Hepatocyte (in vitro differentiated cells): ENCODE data around the gene ARHGAP26. TPM values are rescaled to one million over a fixed set of nuclear protein-coding genes. Genes with fewer than 3 reads are reported as not detected.
A peak's percentile ranks its signal among the peaks of the same experiment; 100 is the strongest.

ENCODE experiments used
- DNase-seq: peaks from one replicate; pipeline ENCODE4 v3.0.0-alpha.2; 2016; ENCODE audit warnings: low spot score
- H2AFZ ChIP-seq: fragments of 200-600 bp; sonication (generic); 2 replicates; pipeline ENCODE4 v1.6.0; 2016; ENCODE audit warnings: antibody characterized with exemption, mild to moderate bottlenecking
- H3K27ac ChIP-seq: fragments of 200-600 bp; sonication (generic); 2 replicates; pipeline ENCODE4 v1.5.1; 2016; ENCODE audit warnings: mild to moderate bottlenecking
- H3K27me3 ChIP-seq: fragments of 200-600 bp; sonication (generic); 2 replicates; pipeline ENCODE4 v1.6.1; 2016
- H3K36me3 ChIP-seq: fragments of 200-600 bp; sonication (generic); replicated peaks from 2 replicates; pipeline ENCODE4 v1.5.1; 2016; ENCODE audit warnings: low read depth; ENCODE audit not compliant: insufficient read depth
- H3K4me1 ChIP-seq: fragments of 200-600 bp; sonication (generic); 2 replicates; pipeline ENCODE4 v1.5.1; 2016; ENCODE audit warnings: mild to moderate bottlenecking, moderate library complexity; ENCODE audit not compliant: insufficient read depth
- H3K4me2 ChIP-seq: fragments of 200-600 bp; sonication (generic); 2 replicates; pipeline ENCODE4 v1.6.0; 2016
- H3K4me3 ChIP-seq: fragments of 200-600 bp; sonication (generic); 2 replicates; pipeline ENCODE4 v1.5.1; 2016; ENCODE audit warnings: mild to moderate bottlenecking
- H3K79me2 ChIP-seq: fragments of 200-600 bp; sonication (generic); 2 replicates; pipeline ENCODE4 v1.6.0; 2017; ENCODE audit warnings: mild to moderate bottlenecking
- H3K9me2 ChIP-seq: fragments of 200-600 bp; sonication (generic); replicated peaks from 2 replicates; pipeline ENCODE4 v1.6.0; 2017; ENCODE audit warnings: mild to moderate bottlenecking; ENCODE audit not compliant: insufficient read depth
- H3K9me3 ChIP-seq: fragments of 200-600 bp; sonication (generic); 2 replicates; pipeline ENCODE4 v1.5.1; 2016; ENCODE audit warnings: low read depth, mild to moderate bottlenecking
- H4K20me1 ChIP-seq: fragments of 200-600 bp; sonication (generic); 2 replicates; pipeline ENCODE4 v1.6.0; 2016; ENCODE audit warnings: mild to moderate bottlenecking; ENCODE audit not compliant: insufficient read depth, poor library complexity, severe bottlenecking
- CTCF ChIP-seq: fragments of 200-600 bp; sonication (generic); IDR thresholded peaks from 2 replicates; pipeline ENCODE4 v1.5.1; 2016; ENCODE audit warnings: antibody characterized with exemption, mild to moderate bottlenecking; ENCODE audit not compliant: poor library complexity
- EZH2 ChIP-seq: fragments of 200-600 bp; sonication (generic); IDR thresholded peaks from 2 replicates; pipeline ENCODE4 v1.6.1; 2016; ENCODE audit warnings: antibody characterized with exemption, mild to moderate bottlenecking, borderline replicate concordance
- EZH2phosphoT487 ChIP-seq: fragments of 200-600 bp; sonication (generic); IDR thresholded peaks from one replicate; pipeline ENCODE4 v1.6.1; 2018; ENCODE audit warnings: antibody characterized with exemption, mild to moderate bottlenecking, low read depth, moderate library complexity; ENCODE audit not compliant: unreplicated experiment, severe bottlenecking
- WGBS: methylation state at CpG from one replicate; pipeline ENCODE4 v1.1.6; 2016; ENCODE audit warnings: low lambda C conversion rate; ENCODE audit errors: missing lambda C conversion rate; 5-methylcytosine and 5-hydroxymethylcytosine counted together
- polyA plus RNA-seq: library from polyadenylated mRNA; unstranded; fragments of >200 nt; fragmentation: Nextera tagmentation; extraction: Ambion mirVana; gene quantifications from 2 replicates; pipeline ENCODE4 v1.2.1, GENCODE V29; 2016
- total RNA-seq: library from RNA; depleted of rRNA; stranded (reverse); fragments of >200 nt; gene quantifications from 2 replicates; pipeline ENCODE4 v1.2.3, GENCODE V29; 2014

ARHGAP26 gene
- total and polyA plus RNA-seq, 2 experiments from 2014 or later = 16.5 to 19.8 TPM

DNA sequence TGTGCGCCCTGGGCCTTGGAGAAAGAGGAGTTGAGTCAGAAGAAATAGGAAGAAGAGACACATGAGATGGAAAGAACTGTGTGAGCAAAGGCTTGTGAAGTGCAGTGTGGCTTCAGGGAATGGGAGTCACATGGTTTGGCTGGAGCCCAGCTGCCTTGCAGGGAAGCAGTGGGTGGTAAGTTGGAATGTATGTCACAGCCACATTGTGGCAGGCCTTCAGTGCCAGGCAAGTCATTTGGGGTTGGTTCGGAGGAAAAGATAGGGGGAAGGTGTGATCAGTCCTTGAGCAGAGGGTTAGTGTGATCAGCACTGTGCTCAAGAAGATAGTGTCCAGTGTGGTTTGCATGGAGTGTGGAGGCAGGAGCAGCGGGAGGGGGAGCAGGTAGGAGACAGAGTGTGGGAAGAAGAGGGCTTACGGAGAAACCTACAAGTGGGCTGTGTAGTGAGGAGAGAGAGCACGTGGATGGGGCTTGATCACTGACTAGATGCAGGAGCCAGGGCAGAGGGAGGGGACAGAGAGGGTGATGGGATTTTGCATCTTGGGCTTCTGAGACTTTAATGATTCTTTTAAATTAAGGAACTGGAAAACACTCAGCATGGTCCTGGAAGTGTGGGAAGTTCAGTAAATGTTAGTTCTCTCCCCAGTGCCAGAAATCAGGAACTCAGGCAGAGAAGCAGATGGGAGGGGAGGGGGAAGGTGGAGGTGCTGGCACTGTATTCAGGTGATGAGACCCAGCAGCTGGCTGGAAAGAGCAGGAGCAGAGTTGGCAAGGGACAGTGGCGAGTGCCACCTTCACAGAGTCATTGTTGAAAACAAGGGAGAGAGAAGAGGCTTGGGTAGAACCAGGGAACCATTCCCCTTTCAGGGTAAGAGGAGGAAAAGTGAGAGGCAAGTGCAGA, 46.6 kb downstream of the ARHGAP26 start:
- Histone ChIP-seq H3K4me1 (peaks cover 32% of the 10 kb centered on the region), H3K27ac (no peak overlapping the region), H3K9me2 (no peaks in the 10 kb centered on the region), H4K20me1 (no peaks in the 10 kb centered on the region), H3K36me3 (no peaks in the 10 kb centered on the region), H3K79me2 (peaks cover 41% of the 10 kb centered on the region), H3K4me3 (no peak overlapping the region), H3K9me3 (no peaks in the 10 kb centered on the region), H2AFZ (no peak overlapping the region), H3K27me3 (no peaks in the 10 kb centered on the region), H3K4me2 (no peak overlapping the region)
- WGBS = 90% methylated on average over 6 of the region's 6 CpGs
- DNase-seq = no peak
- TF ChIP-seq CTCF = no peak
- no peak for TF ChIP-seq EZH2phosphoT487
- TF ChIP-seq EZH2 = no peak

GRCh38 chr5:142817949-142818431, 47.8 kb downstream of the ARHGAP26 start:
- Histone ChIP-seq H3K36me3 (no peaks in the 10 kb centered on the region), H3K4me1 (peaks cover 34% of the 10 kb centered on the region), H3K4me3 (no peak overlapping the region), H3K9me3 (no peaks in the 10 kb centered on the region), H4K20me1 (no peaks in the 10 kb centered on the region), H2AFZ (no peak overlapping the region), H3K27me3 (no peaks in the 10 kb centered on the region), H3K27ac (peak overlapping the region; percentile 86), H3K9me2 (no peaks in the 10 kb centered on the region), H3K4me2 (no peak overlapping the region), H3K79me2 (peaks cover 35% of the 10 kb centered on the region)
- TF ChIP-seq CTCF (no peak), EZH2 (no peak), EZH2phosphoT487 (no peak)
- DNase-seq = no peak
- WGBS = 69% methylated on average over 3 of the region's 3 CpGs

DNA sequence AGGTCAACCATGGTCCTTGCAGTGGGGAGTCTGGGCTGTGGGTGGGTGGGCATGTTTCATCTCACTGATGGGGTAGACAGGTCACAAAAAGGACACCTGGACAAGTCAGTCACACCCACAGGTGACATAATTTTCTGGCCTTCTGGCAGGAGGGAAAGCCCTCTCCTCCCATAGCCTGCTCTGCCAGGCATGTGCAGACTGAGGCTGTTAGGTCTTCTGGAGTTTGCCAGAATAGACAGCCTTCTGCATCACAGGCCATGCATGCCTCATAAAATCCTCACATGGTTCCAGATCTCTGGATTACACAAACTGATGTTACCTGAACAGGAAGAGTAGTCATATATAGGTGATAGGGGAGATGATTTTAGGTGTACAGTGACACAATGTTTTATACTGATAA, 49.1 kb downstream of the ARHGAP26 start:
- Histone ChIP-seq H3K4me2 (no peak overlapping the region), H3K36me3 (no peaks in the 10 kb centered on the region), H2AFZ (no peak overlapping the region), H3K9me2 (no peaks in the 10 kb centered on the region), H3K27me3 (no peaks in the 10 kb centered on the region), H3K27ac (peak overlapping the region; percentile 86), H4K20me1 (no peaks in the 10 kb centered on the region), H3K79me2 (peaks cover 35% of the 10 kb centered on the region), H3K9me3 (no peaks in the 10 kb centered on the region), H3K4me1 (peaks cover 37% of the 10 kb centered on the region), H3K4me3 (no peak overlapping the region)
- TF ChIP-seq CTCF (no peak), EZH2 (no peak), EZH2phosphoT487 (no peak)
- no peak for DNase-seq
